ENCODE results near the gene API5. TPM values are rescaled to one million over a fixed set of nuclear protein-coding genes. Genes with fewer than 3 reads are reported as not detected.

The API5 gene
- total and polyA plus RNA-seq, 2 experiments from 2014 or later = 36.1 to 144 TPM

- Mint-ChIP-seq H3K27ac (peak overlapping the region; percentile 84), H3K4me1 (peaks cover 20% of the 10 kb centered on the region), H3K36me3 (ENCODE audit: low read depth) (peaks cover 6% of the 10 kb centered on the region; the same call in 2 of the 3 replicates), H3K4me3 (peak overlapping the region; percentile 95), H3K9me3 (no peaks in the 10 kb centered on the region), H3K27me3 (ENCODE audit: insufficient read depth, low read depth, poor library complexity) (peaks cover 9% of the 10 kb centered on the region)
- peaks cover 18% of the 10 kb centered on the region for H3K4me1 ChIP-seq (ENCODE audit: insufficient read depth)
- ATAC-seq (peak; percentile 42), DNase-seq (ENCODE audit: low spot score) (peak; percentile 45)
- peak overlapping the region; percentile 95 for H3K4me3 ChIP-seq
- TF ChIP-seq JUNB (IDR thresholded peaks at IDR 0.05; ENCODE audit: unreplicated experiment) = no peak
- TF ChIP-seq NANOG (IDR thresholded peaks at IDR 0.05; ENCODE audit: borderline replicate concordance) = no peak
- no peak for TF ChIP-seq CREB1 (CRISPR knock-in tag; IDR thresholded peaks at IDR 0.05; ENCODE audit: low read depth)
- no peak for TF ChIP-seq EZH2phosphoT487 (IDR thresholded peaks at IDR 0.05; ENCODE audit: unreplicated experiment)
- no peak for TF ChIP-seq ZNF462 (CRISPR knock-in tag; IDR thresholded peaks at IDR 0.05)
- no peak for TF ChIP-seq POLR2AphosphoS5 (IDR thresholded peaks at IDR 0.05; ENCODE audit: low read depth)
- no peak for TF ChIP-seq ZNF331 (CRISPR knock-in tag; IDR thresholded peaks at IDR 0.05; ENCODE audit: low read depth)
- no peak for TF ChIP-seq ETS1 (IDR thresholded peaks at IDR 0.05)
- TF ChIP-seq CTCF (conservative IDR thresholded peaks at IDR 0.05; ENCODE audit: low read depth in 2 of 2) = no peak
- no peak for TF ChIP-seq REST (IDR thresholded peaks at IDR 0.05; ENCODE audit: unreplicated experiment)
- TF ChIP-seq ZNF114 (CRISPR knock-in tag; IDR thresholded peaks at IDR 0.05) = no peak
- no peak for TF ChIP-seq STAT1 (IDR thresholded peaks at IDR 0.05; ENCODE audit: unreplicated experiment)
- no peak for TF ChIP-seq EZH2 (IDR thresholded peaks at IDR 0.05; ENCODE audit: low read depth, unreplicated experiment)
- no peaks in the 10 kb centered on the region for H3K36me3 ChIP-seq (ENCODE audit: insufficient read depth)
- peak overlapping the region; percentile 93 for H3K4me2 ChIP-seq
- peaks cover 54% of the 10 kb centered on the region for H3K79me2 ChIP-seq (replicated peaks; ENCODE audit: insufficient read depth)
- peak overlapping the region; percentile 82 for H2AFZ ChIP-seq
- no peaks in the 10 kb centered on the region for H3F3A ChIP-seq (replicated peaks; ENCODE audit: low read depth)
- H3K9me2 ChIP-seq (ENCODE audit: insufficient read depth) = no peaks in the 10 kb centered on the region
- H3K27ac ChIP-seq (ENCODE audit: low read depth) = peak overlapping the region; percentile 93; the same call in 1 of the 2 replicates
- H4K20me1 ChIP-seq (replicated peaks; ENCODE audit: insufficient read depth) = peaks cover 4% of the 10 kb centered on the region; the same call in 1 of the 2 replicates
- no peaks in the 10 kb centered on the region for H3K27me3 ChIP-seq (ENCODE audit: insufficient read depth)
Measured at GRCh38 chr11:43359422-43359818, 47.6 kb downstream of the API5 start.
